ENCODE results near the gene HLA-DPA1. TPM values are rescaled to one million over a fixed set of nuclear protein-coding genes. Genes with fewer than 3 reads are reported as not detected.

HLA-DPA1 gene
- 9.7 TPM in 1 of 2 replicates, not detected in the other for total RNA-seq (ENCODE audit: low replicate concordance)

DNA sequence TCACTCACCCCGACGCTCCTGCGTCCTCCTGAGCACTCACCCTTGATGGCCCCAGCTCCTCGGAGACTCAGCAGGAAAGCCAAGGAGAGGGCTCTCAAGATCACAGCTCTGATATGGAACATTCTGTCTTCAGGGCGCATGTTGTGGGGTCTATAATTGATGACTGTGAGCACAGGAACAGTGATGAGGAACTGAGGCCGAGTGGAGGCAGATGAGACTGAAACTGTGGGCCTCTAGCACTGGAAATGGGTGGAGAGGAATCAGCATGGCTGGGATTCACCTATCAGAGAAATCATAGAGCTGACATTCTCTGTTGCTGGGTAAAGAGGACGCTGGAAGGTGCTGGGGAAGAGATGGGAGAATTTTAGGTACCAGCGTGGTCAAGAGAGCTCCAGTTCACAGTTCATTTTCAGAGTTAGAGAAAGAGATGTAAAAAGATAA, at the start of gene HLA-DPA1:
Gene HLA-DPA1, minus strand, starts transcription at position 219 of the 441 bp plus-strand sequence.

DNA sequence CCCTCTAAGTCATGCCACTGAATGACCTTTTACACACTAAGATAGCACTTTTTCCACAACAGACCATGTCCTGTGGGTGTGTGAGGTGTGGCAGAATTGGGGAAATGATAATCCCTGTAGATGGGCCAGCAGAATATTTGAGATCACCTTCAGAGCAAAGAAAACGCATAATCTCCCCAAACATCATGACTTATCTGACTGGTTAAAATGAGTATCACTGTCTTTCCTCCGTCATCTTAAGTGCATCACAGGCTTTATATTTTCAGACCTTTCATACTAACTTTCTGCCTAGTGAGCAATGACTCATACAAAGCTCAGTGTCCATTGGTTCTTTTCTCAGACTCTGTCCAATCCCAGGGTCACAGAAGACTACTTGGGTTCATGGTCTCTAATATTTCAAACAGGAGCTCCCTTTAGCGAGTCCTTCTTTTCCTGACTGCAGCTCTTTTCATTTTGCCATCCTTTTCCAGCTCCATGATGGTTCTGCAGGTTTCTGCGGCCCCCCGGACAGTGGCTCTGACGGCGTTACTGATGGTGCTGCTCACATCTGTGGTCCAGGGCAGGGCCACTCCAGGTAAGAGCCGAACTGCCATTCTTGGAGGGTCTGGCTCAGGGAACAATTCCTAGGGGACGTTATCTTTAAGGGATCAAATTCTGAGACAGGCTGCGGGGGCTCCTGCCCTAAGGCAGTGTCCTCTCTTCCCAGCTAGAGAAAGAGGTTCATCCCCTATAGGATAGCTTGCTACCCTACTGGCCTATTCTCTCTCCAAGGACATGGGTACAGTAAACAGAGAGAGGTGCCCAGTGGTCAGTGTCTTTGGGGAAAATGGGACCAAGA, 2.3 kb upstream of the HLA-DPA1 start, which contains the start of gene HLA-DPB1:
Gene HLA-DPB1, plus strand, starts transcription at position 423 of the 838 bp plus-strand sequence. Its CDS starts 52 bp downstream, at position 475.

Other genes starting within 250 kb of the HLA-DPA1 start
- 20.8 and 40.5 TPM in 2 replicates for gene TAP2, start 234.9 kb downstream of the HLA-DPA1 start, total RNA-seq (ENCODE audit: low replicate concordance)
- 44.2 and 72.4 TPM in 2 replicates for gene PSMB8, start 229.6 kb downstream of the HLA-DPA1 start, total RNA-seq (ENCODE audit: low replicate concordance)
- gene TAP1, start 219.9 kb downstream of the HLA-DPA1 start, total RNA-seq (ENCODE audit: low replicate concordance): 28.0 and 33.1 TPM in 2 replicates
- 16.1 and 45.7 TPM in 2 replicates for gene PSMB9, start 219.5 kb downstream of the HLA-DPA1 start, total RNA-seq (ENCODE audit: low replicate concordance)
- 0.08 and 0.12 TPM in 2 replicates for gene HLA-DMB, start 132.6 kb downstream of the HLA-DPA1 start, total RNA-seq (ENCODE audit: low replicate concordance)
- gene HLA-DMA, start 120.6 kb downstream of the HLA-DPA1 start, total RNA-seq (ENCODE audit: low replicate concordance): 0.82 and 2.9 TPM in 2 replicates
- gene BRD2, start 105.1 kb downstream of the HLA-DPA1 start, total RNA-seq (ENCODE audit: low replicate concordance): 39.6 and 40.2 TPM in 2 replicates
- gene HLA-DOA, start 64.1 kb downstream of the HLA-DPA1 start, total RNA-seq (ENCODE audit: low replicate concordance): under 0.01 TPM in 1 of 2 replicates, not detected in the other
- gene HLA-DPB1, start 2.3 kb upstream of the HLA-DPA1 start, total RNA-seq (ENCODE audit: low replicate concordance): 1.4 and 17.0 TPM in 2 replicates
- gene COL11A2, start 118.8 kb upstream of the HLA-DPA1 start, total RNA-seq (ENCODE audit: low replicate concordance): 0.08 and 0.12 TPM in 2 replicates
- gene RXRB, start 127.0 kb upstream of the HLA-DPA1 start, total RNA-seq (ENCODE audit: low replicate concordance): 22.0 and 28.2 TPM in 2 replicates
- 105 and 195 TPM in 2 replicates for gene SLC39A7, start 127.2 kb upstream of the HLA-DPA1 start, total RNA-seq (ENCODE audit: low replicate concordance)
- gene HSD17B8, start 131.0 kb upstream of the HLA-DPA1 start, total RNA-seq (ENCODE audit: low replicate concordance): 6.0 and 7.4 TPM in 2 replicates
- 33.6 and 35.0 TPM in 2 replicates for gene RING1, start 134.9 kb upstream of the HLA-DPA1 start, total RNA-seq (ENCODE audit: low replicate concordance)
- 30.5 and 41.0 TPM in 2 replicates for gene VPS52, start 198.2 kb upstream of the HLA-DPA1 start, total RNA-seq (ENCODE audit: low replicate concordance)
- gene RPS18, start 198.4 kb upstream of the HLA-DPA1 start, total RNA-seq (ENCODE audit: low replicate concordance): 6,473 and 12,642 TPM in 2 replicates
- gene B3GALT4, start 203.5 kb upstream of the HLA-DPA1 start, total RNA-seq (ENCODE audit: low replicate concordance): 2.6 and 5.0 TPM in 2 replicates
- 112 and 115 TPM in 2 replicates for gene WDR46, start 215.6 kb upstream of the HLA-DPA1 start, total RNA-seq (ENCODE audit: low replicate concordance)
- 30.9 and 45.7 TPM in 2 replicates for gene PFDN6, start 216.0 kb upstream of the HLA-DPA1 start, total RNA-seq (ENCODE audit: low replicate concordance)
- 12.6 and 21.9 TPM in 2 replicates for gene RGL2, start 225.3 kb upstream of the HLA-DPA1 start, total RNA-seq (ENCODE audit: low replicate concordance)
- gene TAPBP, start 240.4 kb upstream of the HLA-DPA1 start, total RNA-seq (ENCODE audit: low replicate concordance): 24.9 and 45.6 TPM in 2 replicates
- gene ZBTB22, start 244.1 kb upstream of the HLA-DPA1 start, total RNA-seq (ENCODE audit: low replicate concordance): 18.6 and 24.5 TPM in 2 replicates
- 31.6 and 58.4 TPM in 2 replicates for gene DAXX, start 249.3 kb upstream of the HLA-DPA1 start, total RNA-seq (ENCODE audit: low replicate concordance)